Esophagus muscularis mucosa (tissue), 4 donors: ENCODE measurements around the gene WNT7B. TPM values are rescaled to one million over a fixed set of nuclear protein-coding genes. Genes with fewer than 3 reads are reported as not detected.

Source experiments
- DNase-seq: peaks from one replicate; pipeline ENCODE4 v3.0.0-alpha.2; 2017; ENCODE audit errors: extremely low spot score
- H3K27ac ChIP-seq, 4 donors: fragments of 200-600 bp; sonication (generic); replicated peaks in 1 of 4; 1 replicate in 3 of 4; 2 replicates in 1 of 4; pipeline ENCODE4 v1.5.1; 2016 to 2019; ENCODE audit warnings: mild to moderate bottlenecking in 1 of 4
- H3K27me3 ChIP-seq, 4 donors: fragments of 200-600 bp; sonication (generic); one replicate each; pipeline versions ENCODE4 v1.5.1 to v1.6.0; 2016 to 2019
- H3K36me3 ChIP-seq, 4 donors: fragments of 200-600 bp; sonication (generic); one replicate each; pipeline ENCODE4 v1.5.1; 2016 to 2019
- H3K4me1 ChIP-seq, 4 donors: fragments of 200-600 bp; sonication (generic); one replicate each; pipeline ENCODE4 v1.5.1; 2016 to 2019
- H3K4me3 ChIP-seq, 4 donors: fragments of 200-600 bp; sonication (generic); 1 replicate in 2 of 4; 2 replicates in 2 of 4; pipeline ENCODE4 v1.5.1; 2016 to 2019; ENCODE audit warnings: mild to moderate bottlenecking in 4 of 4, moderate library complexity in 1 of 4
- H3K9me3 ChIP-seq, 4 donors: fragments of 200-600 bp; sonication (generic); 1 replicate in 3 of 4; 2 replicates in 1 of 4; pipeline ENCODE4 v1.5.1; 2016 to 2019
- EP300 ChIP-seq: sonication (generic); formaldehyde crosslinking; IDR thresholded peaks from one replicate; pipeline ENCODE4 v1.6.1; 2017; ENCODE audit warnings: antibody characterized with exemption
- POLR2A ChIP-seq: fragments of 450-650 bp; IDR thresholded peaks from one replicate; pipeline ENCODE4 v1.6.1; 2017; ENCODE audit warnings: antibody characterized with exemption, moderate library complexity, mild to moderate bottlenecking, low read depth
- POLR2AphosphoS5 ChIP-seq, 2 donors: sonication (generic); formaldehyde crosslinking; IDR thresholded peaks; one replicate each; pipeline ENCODE4 v1.6.1; 2017; ENCODE audit warnings: antibody characterized with exemption in 2 of 2
- WGBS: methylation state at CpG from one replicate; pipeline ENCODE4 v1.1.5; 2018; 5-methylcytosine and 5-hydroxymethylcytosine counted together
- intact Hi-C: fragments of 100-400 bp; cut with DNase I; formaldehyde crosslinking; loops from one replicate; pipeline ENCODE4 v1.15.1; 2023
- total RNA-seq, 4 donors: library from RNA; depleted of rRNA; stranded (reverse); fragments of >200 nt; gene quantifications; one replicate each; pipeline versions ENCODE4 v1.1.0 to v1.2.1, GENCODE V29; 2016
- TF ChIP-seq, protein P1 (sequence below), 3 experiments: fragments of 200-600 bp in 2 of 3; fragments of 450-650 bp in 1 of 3; sonication (generic) in 2 of 3; IDR thresholded peaks; one replicate each; pipeline ENCODE4 v1.5.1; 2017 to 2019; ENCODE audit warnings: antibody characterized with exemption in 3 of 3, mild to moderate bottlenecking in 2 of 3, moderate library complexity in 1 of 3

The WNT7B gene
- total RNA-seq, 4 donors from 2014 or later, result not detected

DNA sequence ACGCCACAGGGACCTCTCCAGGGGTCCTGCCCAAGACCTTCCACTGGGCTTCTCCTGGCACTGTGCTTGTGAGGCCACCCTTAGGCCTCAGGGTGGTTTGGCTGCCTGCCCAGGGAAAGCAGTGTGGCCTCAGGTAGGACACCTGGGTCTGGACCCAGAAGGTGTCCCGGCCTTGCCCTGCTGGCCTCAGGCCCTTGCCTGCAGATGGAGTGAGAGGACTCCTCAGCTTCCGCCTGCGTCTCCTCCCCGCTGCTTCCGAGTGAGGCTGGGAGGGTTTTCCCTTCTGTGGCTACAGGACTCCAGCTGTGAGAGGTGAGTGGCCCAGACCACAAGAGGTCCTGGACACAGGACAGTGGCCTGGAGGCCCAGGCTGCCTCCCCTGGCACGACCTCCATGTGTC lies 60.4 kb downstream of the WNT7B start:
- Histone ChIP-seq H3K27me3 (peaks cover 0 to 26% (median 0%) of the 10 kb centered on the region in 4 donors), H3K9me3 (peaks cover 0 to 12% (median 2%) of the 10 kb centered on the region in 4 donors), H3K4me3 (no peak overlapping the region), H3K36me3 (no peaks in the 10 kb centered on the region), H3K4me1 (peaks cover 0 to 10% (median 4%) of the 10 kb centered on the region in 4 donors), H3K27ac (no peak overlapping the region)
- no peak for DNase-seq
- TF ChIP-seq, protein P1, sequence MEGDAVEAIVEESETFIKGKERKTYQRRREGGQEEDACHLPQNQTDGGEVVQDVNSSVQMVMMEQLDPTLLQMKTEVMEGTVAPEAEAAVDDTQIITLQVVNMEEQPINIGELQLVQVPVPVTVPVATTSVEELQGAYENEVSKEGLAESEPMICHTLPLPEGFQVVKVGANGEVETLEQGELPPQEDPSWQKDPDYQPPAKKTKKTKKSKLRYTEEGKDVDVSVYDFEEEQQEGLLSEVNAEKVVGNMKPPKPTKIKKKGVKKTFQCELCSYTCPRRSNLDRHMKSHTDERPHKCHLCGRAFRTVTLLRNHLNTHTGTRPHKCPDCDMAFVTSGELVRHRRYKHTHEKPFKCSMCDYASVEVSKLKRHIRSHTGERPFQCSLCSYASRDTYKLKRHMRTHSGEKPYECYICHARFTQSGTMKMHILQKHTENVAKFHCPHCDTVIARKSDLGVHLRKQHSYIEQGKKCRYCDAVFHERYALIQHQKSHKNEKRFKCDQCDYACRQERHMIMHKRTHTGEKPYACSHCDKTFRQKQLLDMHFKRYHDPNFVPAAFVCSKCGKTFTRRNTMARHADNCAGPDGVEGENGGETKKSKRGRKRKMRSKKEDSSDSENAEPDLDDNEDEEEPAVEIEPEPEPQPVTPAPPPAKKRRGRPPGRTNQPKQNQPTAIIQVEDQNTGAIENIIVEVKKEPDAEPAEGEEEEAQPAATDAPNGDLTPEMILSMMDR (IDR thresholded peaks at IDR 0.05), result no peak
- TF ChIP-seq EP300 (no peak), POLR2A (no peak), POLR2AphosphoS5 (IDR thresholded peaks at IDR 0.05) (no peak)
- intact Hi-C loops, result no loop called here
- whole genome bisulfite sequencing, result 100% methylated on average over 1 of the region's 7 CpGs

DNA sequence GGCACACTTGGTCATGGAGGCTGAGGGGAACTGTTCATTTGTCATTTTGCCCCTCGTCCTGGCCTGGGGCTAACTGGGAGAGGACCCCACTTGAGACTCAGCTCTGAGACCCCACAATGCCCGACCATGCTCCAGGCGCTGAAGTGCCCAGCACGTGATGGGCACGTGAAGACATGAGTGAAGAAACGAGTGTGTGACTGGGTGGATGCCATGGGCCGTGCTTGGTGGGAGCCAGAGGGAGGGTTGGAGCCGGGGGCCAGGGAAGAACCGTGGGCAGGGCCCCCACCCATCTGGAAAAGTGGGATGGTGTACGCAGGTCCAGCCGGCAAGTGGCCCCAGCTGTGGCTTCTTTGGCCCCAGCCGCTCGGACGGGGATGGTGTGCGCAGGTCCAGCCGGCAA lies 61.1 kb downstream of the WNT7B start:
- H3K4me3 ChIP-seq, result no peak overlapping the region
- H3K4me1 ChIP-seq, result peaks cover 0 to 12% (median 6%) of the 10 kb centered on the region in 4 donors
- DNase-seq, result no peak
- 93% methylated on average over 14 of the region's 16 CpGs for WGBS
- peaks cover 0 to 26% (median 0%) of the 10 kb centered on the region in 4 donors for H3K27me3 ChIP-seq
- TF ChIP-seq POLR2A (no peak), POLR2AphosphoS5 (IDR thresholded peaks at IDR 0.05) (no peak), EP300 (no peak)
- TF ChIP-seq, protein P1 (IDR thresholded peaks at IDR 0.05), result no peak
- intact Hi-C loops, result no loop called here
- H3K36me3 ChIP-seq, result no peaks in the 10 kb centered on the region
- H3K27ac ChIP-seq, result no peak overlapping the region
- H3K9me3 ChIP-seq, result peaks cover 0 to 12% (median 2%) of the 10 kb centered on the region in 4 donors

DNA sequence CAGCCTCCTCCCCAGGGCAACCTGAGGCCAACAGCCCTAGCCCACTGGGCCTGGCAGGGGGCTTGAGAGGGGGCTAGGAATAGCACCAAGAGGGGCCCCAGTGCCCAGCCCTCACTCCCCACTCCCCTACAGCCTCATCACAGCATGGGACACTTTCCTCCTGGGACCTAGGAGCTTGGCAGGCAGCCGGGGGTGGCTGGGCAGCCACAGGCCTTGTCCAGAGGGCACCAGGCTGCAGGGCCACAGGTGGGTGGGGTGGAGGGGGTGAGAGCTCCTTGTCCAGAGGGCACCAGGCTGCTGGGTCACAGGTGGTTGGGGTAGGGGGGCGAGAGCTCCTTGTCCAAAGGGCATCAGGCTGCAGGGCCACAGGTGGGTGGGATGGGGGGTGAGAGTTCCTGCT lies 61.8 kb downstream of the WNT7B start:
- Histone ChIP-seq H3K36me3 (no peaks in the 10 kb centered on the region), H3K27me3 (peaks cover 0 to 26% (median 0%) of the 10 kb centered on the region in 4 donors), H3K9me3 (peaks cover 0 to 12% (median 2%) of the 10 kb centered on the region in 4 donors), H3K4me3 (no peak overlapping the region), H3K4me1 (peaks cover 0 to 12% (median 6%) of the 10 kb centered on the region in 4 donors), H3K27ac (no peak overlapping the region)
- DNase-seq, result no peak
- TF ChIP-seq, protein P1 (IDR thresholded peaks at IDR 0.05), result no peak
- TF ChIP-seq POLR2AphosphoS5 (IDR thresholded peaks at IDR 0.05) (no peak), POLR2A (no peak), EP300 (no peak)
- intact Hi-C loops, result no loop called here
- WGBS, result 100% methylated on average over 1 of the region's 2 CpGs

DNA sequence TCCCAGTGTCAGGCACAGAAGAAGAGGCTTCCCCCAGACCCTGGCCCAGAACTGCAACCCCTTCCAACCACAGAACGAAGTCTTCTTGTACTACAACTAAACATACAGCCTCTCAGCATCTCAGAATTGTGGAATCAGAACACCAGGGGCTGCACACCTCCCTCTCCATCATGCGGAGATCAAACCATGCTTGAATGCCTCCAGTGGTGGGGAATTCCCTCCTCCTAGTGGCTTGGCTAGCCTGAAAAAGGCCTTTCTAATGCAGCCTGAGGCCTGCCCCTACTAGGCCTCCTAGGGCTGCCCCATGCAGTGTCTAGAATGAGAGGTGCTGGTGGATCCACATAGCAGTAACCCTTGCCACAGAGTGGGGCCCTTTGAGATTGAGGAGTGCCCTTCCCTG lies 62.7 kb downstream of the WNT7B start:
- DNase-seq, result no peak
- whole genome bisulfite sequencing, result 93% methylated on average over 2 of the region's 2 CpGs
- Histone ChIP-seq H3K36me3 (no peaks in the 10 kb centered on the region), H3K27ac (no peak overlapping the region), H3K4me3 (no peak overlapping the region), H3K9me3 (peaks cover 0 to 12% (median 2%) of the 10 kb centered on the region in 4 donors), H3K27me3 (peaks cover 0 to 18% (median 0%) of the 10 kb centered on the region in 4 donors), H3K4me1 (peaks cover 0 to 12% (median 6%) of the 10 kb centered on the region in 4 donors)
- intact Hi-C loops, result no loop called here
- TF ChIP-seq POLR2A (no peak), POLR2AphosphoS5 (IDR thresholded peaks at IDR 0.05) (no peak), EP300 (no peak)
- TF ChIP-seq, protein P1 (IDR thresholded peaks at IDR 0.05), result no peak

DNA sequence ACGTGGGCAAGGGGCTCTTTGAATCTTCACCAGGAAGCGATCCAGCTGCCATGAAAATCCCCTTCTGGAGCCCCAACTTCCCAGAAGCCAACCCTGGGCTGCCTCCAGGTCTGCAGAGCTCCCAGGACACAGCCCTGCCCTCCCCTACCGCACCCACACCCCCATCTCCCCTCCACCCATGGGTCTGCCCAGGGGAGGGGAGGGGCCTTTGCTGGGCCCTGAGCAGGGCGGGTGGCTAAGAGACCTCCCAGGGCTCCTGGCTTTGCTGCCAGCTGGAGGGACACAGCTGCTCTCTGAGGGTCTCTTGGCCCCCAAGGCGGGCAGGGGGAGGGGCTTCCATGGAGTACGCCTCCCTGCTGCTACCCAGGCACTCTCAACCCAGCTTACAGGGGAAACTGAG lies 64.1 kb downstream of the WNT7B start:
- Histone ChIP-seq H3K27ac (no peak overlapping the region), H3K4me3 (no peak overlapping the region)

More for the DNA sequence above, 64.1 kb downstream of the WNT7B start:
- peaks cover 0 to 12% (median 6%) of the 10 kb centered on the region in 4 donors for H3K4me1 ChIP-seq
- H3K36me3 ChIP-seq, result no peaks in the 10 kb centered on the region
- 82% methylated on average over 5 of the region's 6 CpGs for WGBS
- intact Hi-C loops, result no loop called here
- peaks cover 0 to 8% (median 0%) of the 10 kb centered on the region in 4 donors for H3K27me3 ChIP-seq
- TF ChIP-seq, protein P1 (IDR thresholded peaks at IDR 0.05), result no peak
- TF ChIP-seq EP300, result no peak
- no peak for TF ChIP-seq POLR2A
- no peak for TF ChIP-seq POLR2AphosphoS5 (IDR thresholded peaks at IDR 0.05)
- peaks cover 0 to 12% (median 2%) of the 10 kb centered on the region in 4 donors for H3K9me3 ChIP-seq
- no peak for DNase-seq
